Stomach smooth muscle (tissue), 2 donors: ENCODE measurements around the gene SLC13A5.
"Not testable (repeated sequence)": the region's sequence is repeated elsewhere in the genome, so short reads cannot be mapped to it uniquely, and the experiment has no call there.

Experiments
- H3K27ac ChIP-seq: one replicate; pipeline ENCODE4 v1.7.0; 2013; ENCODE audit warnings: mild to moderate bottlenecking, low read length, inconsistent platforms
- H3K27me3 ChIP-seq, 2 donors: one replicate each; pipeline ENCODE4 v1.7.0; 2013; ENCODE audit warnings: low read length in 2 of 2; ENCODE audit not compliant: insufficient read depth in 2 of 2, control insufficient read depth in 1 of 2
- H3K36me3 ChIP-seq, 2 donors: one replicate each; pipeline ENCODE4 v1.7.0; 2013; ENCODE audit warnings: low read length in 2 of 2; ENCODE audit not compliant: control insufficient read depth in 2 of 2, insufficient read depth in 2 of 2
- H3K4me1 ChIP-seq: one replicate; pipeline ENCODE4 v1.7.0; 2013; ENCODE audit warnings: low read length; ENCODE audit not compliant: control insufficient read depth, insufficient read depth
- H3K4me3 ChIP-seq, 2 donors: one replicate each; pipeline ENCODE4 v1.7.0; 2013; ENCODE audit warnings: low read length in 2 of 2
- H3K9ac ChIP-seq, 2 donors: one replicate each; pipeline ENCODE4 v1.7.0; 2013; ENCODE audit warnings: low read length in 2 of 2, mild to moderate bottlenecking in 1 of 2
- H3K9me3 ChIP-seq, 2 donors: one replicate each; pipeline ENCODE4 v1.7.0; 2013; ENCODE audit warnings: low read length in 2 of 2; ENCODE audit not compliant: control insufficient read depth in 2 of 2
- donor health status: healthy.
- donor health status: Pancreatic carcinoma.

Gene SLC13A5

GRCh38 chr17:6666077-6666521, 47.1 kb downstream of the SLC13A5 start:
- no peak overlapping the region for H3K4me3 ChIP-seq
- no peak overlapping the region for H3K27ac ChIP-seq
- peak overlapping the region in 1 of 2 donors; percentile 29 for H3K9ac ChIP-seq
- no peaks in the 10 kb centered on the region for H3K4me1 ChIP-seq
- peaks cover 2 to 12% of the 10 kb centered on the region in 2 donors for H3K27me3 ChIP-seq
- H3K9me3 ChIP-seq = no peaks in the 10 kb centered on the region
- no peaks in the 10 kb centered on the region for H3K36me3 ChIP-seq

- not testable (repeated sequence) for H3K4me3 ChIP-seq, H3K9ac ChIP-seq, H3K4me1 ChIP-seq, H3K9me3 ChIP-seq, H3K27ac ChIP-seq, H3K36me3 ChIP-seq
- H3K27me3 ChIP-seq = peaks cover 0 to 15% of the 10 kb centered on the region in 2 donors
These were observed 50.0 kb downstream of the SLC13A5 start for GRCh38 chr17:6663200-6663599.

GRCh38 chr17:6661464-6661848, 51.7 kb downstream of the SLC13A5 start:
- H3K4me3 ChIP-seq = no peak overlapping the region
- H3K27me3 ChIP-seq = peaks cover 5 to 20% of the 10 kb centered on the region in 2 donors
- H3K4me1 ChIP-seq = no peaks in the 10 kb centered on the region
- no peak overlapping the region for H3K27ac ChIP-seq
- no peaks in the 10 kb centered on the region for H3K36me3 ChIP-seq
- no peak overlapping the region for H3K9ac ChIP-seq
- H3K9me3 ChIP-seq = no peaks in the 10 kb centered on the region

GRCh38 chr17:6660805-6661463, 52.2 kb downstream of the SLC13A5 start:
- H3K4me1 ChIP-seq = no peaks in the 10 kb centered on the region
- H3K27ac ChIP-seq = no peak overlapping the region
- H3K36me3 ChIP-seq = no peaks in the 10 kb centered on the region
- no peak overlapping the region for H3K4me3 ChIP-seq
- H3K9ac ChIP-seq = no peak overlapping the region
- peaks cover 5 to 20% of the 10 kb centered on the region in 2 donors for H3K27me3 ChIP-seq
- H3K9me3 ChIP-seq = no peaks in the 10 kb centered on the region

GRCh38 chr17:6660101-6660500, 53.1 kb downstream of the SLC13A5 start:
- Histone ChIP-seq H3K9ac (no peak overlapping the region), H3K9me3 (no peaks in the 10 kb centered on the region), H3K4me1 (peaks cover 3% of the 10 kb centered on the region), H3K27ac (no peak overlapping the region), H3K36me3 (no peaks in the 10 kb centered on the region), H3K4me3 (no peak overlapping the region), H3K27me3 (peaks cover 9 to 24% of the 10 kb centered on the region in 2 donors)

GRCh38 chr17:6658411-6658810, 54.8 kb downstream of the SLC13A5 start:
- not testable (repeated sequence) for H3K9ac ChIP-seq, H3K9me3 ChIP-seq, H3K36me3 ChIP-seq, H3K4me1 ChIP-seq, H3K27ac ChIP-seq, H3K4me3 ChIP-seq
- H3K27me3 ChIP-seq = peaks cover 24 to 41% of the 10 kb centered on the region in 2 donors

GRCh38 chr17:6657633-6658287, 55.4 kb downstream of the SLC13A5 start:
- no peak overlapping the region for H3K27ac ChIP-seq
- peaks cover 9% of the 10 kb centered on the region for H3K4me1 ChIP-seq
- no peaks in the 10 kb centered on the region for H3K36me3 ChIP-seq
- H3K27me3 ChIP-seq = peaks cover 25 to 41% of the 10 kb centered on the region in 2 donors
- peaks cover 0 to 3% of the 10 kb centered on the region in 2 donors for H3K9me3 ChIP-seq
- no peak overlapping the region for H3K9ac ChIP-seq
- no peak overlapping the region for H3K4me3 ChIP-seq

- H3K4me3 ChIP-seq, H3K36me3 ChIP-seq, H3K9me3 ChIP-seq, H3K9ac ChIP-seq, H3K27ac ChIP-seq: not testable (repeated sequence)
- H3K27me3 ChIP-seq = peaks cover 25 to 39% of the 10 kb centered on the region in 2 donors
- peaks cover 16% of the 10 kb centered on the region for H3K4me1 ChIP-seq
These were observed 56.2 kb downstream of the SLC13A5 start for GRCh38 chr17:6656797-6657632.

GRCh38 chr17:6655732-6656361, 57.3 kb downstream of the SLC13A5 start:
- not testable (repeated sequence) for H3K36me3 ChIP-seq, H3K4me3 ChIP-seq, H3K9ac ChIP-seq, H3K9me3 ChIP-seq, H3K27ac ChIP-seq
- H3K4me1 ChIP-seq = peaks cover 22% of the 10 kb centered on the region
- H3K27me3 ChIP-seq = peaks cover 25 to 38% of the 10 kb centered on the region in 2 donors

GRCh38 chr17:6654841-6655731, 58.1 kb downstream of the SLC13A5 start:
- H3K4me1 ChIP-seq = peaks cover 25% of the 10 kb centered on the region
- H3K4me3 ChIP-seq = peak overlapping the region in 1 of 2 donors; percentile 15
- H3K9ac ChIP-seq = no peak overlapping the region
- no peak overlapping the region for H3K27ac ChIP-seq
- peaks cover 25 to 34% of the 10 kb centered on the region in 2 donors for H3K27me3 ChIP-seq
- H3K9me3 ChIP-seq = peaks cover 0 to 3% of the 10 kb centered on the region in 2 donors
- no peaks in the 10 kb centered on the region for H3K36me3 ChIP-seq
